Lower leg skin (tissue), 3 donors: ENCODE measurements around the gene LRRC14B.
"Not testable (repeated sequence)": the region's sequence is repeated elsewhere in the genome, so short reads cannot be mapped to it uniquely, and the experiment has no call there.

ENCODE experiments used
- CTCF ChIP-seq, 3 donors: fragments of 450-650 bp; IDR thresholded peaks; one replicate each; pipeline ENCODE4 v1.5.1; 2016; ENCODE audit warnings: antibody characterized with exemption in 3 of 3, mild to moderate bottlenecking in 3 of 3, moderate library complexity in 2 of 3
- POLR2A ChIP-seq, 2 donors: fragments of 450-650 bp; IDR thresholded peaks; one replicate each; pipeline ENCODE4 v1.6.1; 2016 to 2017; ENCODE audit warnings: antibody characterized with exemption in 2 of 2, mild to moderate bottlenecking in 1 of 2, moderate library complexity in 1 of 2

- TF ChIP-seq CTCF, POLR2A (IDR thresholded peaks at IDR 0.05): not testable (repeated sequence)
Observed at GRCh38 chr5:245717-246116, 54.4 kb downstream of the LRRC14B start.
